HG03378 (cell line): Measurements from ENCODE around the gene TMC3.
"Not testable (repeated sequence)": the region's sequence is repeated elsewhere in the genome, so short reads cannot be mapped to it uniquely, and the experiment has no call there.

Experiments used
- ATAC-seq: cut with Tn5 transposase; IDR thresholded peaks from one replicate; pipeline ENCODE4 v1.9.1; 2021; ENCODE audit warnings: mild to moderate bottlenecking, moderate library complexity; ENCODE audit not compliant: unreplicated experiment

The TMC3 gene

DNA sequence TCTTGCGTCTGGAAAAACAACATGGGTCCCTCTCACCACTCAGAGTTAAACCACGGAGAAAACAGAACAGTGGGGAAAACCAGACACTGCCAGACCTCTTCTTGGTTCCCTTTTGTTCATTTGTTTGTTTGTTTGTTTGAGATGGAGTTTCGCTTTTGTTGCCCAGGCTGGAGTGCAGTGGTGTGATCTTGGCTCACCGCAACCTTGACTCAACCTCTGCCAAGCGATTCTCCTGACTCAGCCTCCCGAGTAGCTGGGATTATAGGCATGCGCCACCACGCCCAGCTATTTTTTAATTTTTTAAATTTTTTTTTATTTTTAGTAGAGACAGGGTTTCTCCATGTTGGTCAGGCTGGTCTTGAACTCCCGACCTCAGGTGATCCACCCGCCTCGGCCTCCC lies 25.3 kb downstream of the TMC3 start:
- not testable (repeated sequence) for ATAC-seq

DNA sequence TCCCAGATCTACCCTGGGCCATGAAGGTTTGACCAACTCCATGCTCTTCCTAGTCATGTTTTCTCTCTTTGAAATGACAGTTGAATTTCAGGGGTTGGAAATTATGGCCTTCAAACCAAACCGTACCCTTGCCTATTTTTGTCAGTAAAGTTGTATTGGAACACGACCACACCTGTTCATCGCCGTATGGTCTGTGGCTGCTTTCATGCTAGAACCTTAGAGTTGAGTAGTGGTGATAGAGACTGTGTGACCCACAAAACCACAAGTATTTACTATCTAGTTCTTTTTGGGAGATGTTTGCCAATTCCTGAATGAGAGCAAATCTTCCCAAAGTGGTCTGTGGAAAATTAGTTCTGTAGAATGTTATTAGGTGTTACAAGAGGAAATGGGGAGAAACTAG lies 26.1 kb downstream of the TMC3 start:
- no peak for ATAC-seq

DNA sequence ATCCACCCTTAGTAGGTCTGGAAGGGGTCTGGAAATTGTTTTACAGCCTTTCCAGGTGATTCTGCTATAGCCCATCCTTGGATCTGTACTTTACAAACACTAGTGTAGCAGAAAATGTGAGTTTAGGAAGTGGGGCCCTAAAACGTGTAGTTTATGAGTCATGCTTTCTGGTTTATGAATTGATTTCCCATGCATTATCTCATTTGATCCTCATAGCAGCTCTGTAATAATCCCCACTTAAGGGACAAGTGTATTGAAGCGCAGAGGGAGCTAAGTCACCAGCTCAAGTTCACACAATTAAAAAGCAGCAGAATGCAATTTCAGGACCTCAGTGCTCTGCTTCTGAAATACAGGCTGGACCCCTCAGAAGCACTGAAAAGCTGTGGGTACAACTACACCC lies 27.4 kb downstream of the TMC3 start:
- no peak for ATAC-seq

DNA sequence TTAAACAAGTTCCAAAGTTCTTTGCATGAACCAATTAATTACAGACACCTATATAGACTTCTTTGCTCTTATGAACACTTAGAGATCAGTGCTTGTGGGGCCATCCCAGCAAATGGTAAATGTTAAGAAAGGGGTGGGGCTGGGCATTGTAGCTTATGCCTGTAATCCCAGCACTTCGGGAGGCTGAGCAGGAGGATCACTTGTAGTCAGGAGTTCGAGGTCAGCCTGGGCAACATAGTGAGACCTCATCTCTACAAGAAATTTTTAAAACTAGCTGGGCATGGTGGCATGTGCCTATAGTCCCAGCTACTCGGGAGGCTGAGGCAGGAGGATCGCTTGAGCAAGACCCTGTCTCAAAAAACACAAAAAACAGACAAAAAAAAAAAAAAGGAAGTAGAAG lies 30.6 kb downstream of the TMC3 start:
- no peak for ATAC-seq

DNA sequence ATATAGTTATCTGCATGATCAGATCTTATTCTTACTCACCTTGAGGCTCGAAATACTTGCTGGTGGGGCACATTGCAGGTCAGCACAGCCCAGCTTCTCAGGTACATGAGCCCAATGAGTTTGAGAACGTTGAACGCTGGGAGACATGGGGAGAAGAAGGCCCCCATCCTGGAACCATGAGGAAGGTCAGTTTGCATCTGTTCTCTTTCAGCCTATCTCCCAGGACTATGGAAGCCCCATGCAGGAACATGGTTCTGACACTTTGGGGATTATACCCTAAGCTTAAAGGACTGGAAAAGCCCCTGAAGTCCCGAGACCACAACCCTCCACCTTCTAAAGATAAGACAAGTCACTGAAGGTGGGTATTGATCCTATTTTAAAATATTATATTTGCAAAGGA lies 32.7 kb downstream of the TMC3 start:
- no peak for ATAC-seq

DNA sequence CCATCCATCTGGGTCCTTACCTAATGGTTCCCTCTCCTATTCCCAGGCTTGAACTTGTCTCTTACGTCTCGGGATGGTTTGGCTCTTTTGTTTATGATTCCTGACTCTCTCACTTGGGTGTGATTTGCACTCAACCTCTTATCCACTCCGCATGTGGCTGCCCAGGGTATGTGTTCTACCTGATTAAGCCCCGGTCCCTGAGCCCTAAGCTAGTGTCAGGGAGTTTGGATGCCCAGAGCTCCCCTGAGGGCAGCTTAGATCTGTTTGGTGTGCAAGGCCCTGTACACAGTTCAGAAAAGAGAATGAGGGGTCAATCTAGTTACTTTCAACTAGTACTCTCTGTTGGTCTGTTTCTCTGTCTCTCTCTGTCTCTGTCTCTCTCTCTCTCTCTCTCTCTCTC lies 34.2 kb downstream of the TMC3 start:
- no peak for ATAC-seq

DNA sequence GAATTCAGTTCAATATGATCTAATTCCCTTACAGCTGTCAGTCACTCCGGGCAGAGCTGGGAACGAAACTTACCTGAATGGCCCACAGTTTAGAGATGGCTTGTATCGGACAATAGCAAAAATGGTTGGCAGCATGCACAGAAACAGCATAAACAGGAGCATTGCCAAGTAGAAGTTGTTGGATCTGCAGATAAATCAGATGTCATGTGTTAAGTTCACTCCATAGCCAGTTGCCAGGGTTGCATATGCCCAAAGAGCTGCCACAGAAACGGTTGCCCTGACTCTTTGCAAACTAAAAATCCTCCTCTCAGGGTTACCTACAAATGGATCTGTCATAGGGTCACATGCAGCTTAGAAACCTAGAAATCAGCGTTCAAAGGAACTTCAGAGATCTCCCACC lies 34.7 kb downstream of the TMC3 start:
- no peak for ATAC-seq

DNA sequence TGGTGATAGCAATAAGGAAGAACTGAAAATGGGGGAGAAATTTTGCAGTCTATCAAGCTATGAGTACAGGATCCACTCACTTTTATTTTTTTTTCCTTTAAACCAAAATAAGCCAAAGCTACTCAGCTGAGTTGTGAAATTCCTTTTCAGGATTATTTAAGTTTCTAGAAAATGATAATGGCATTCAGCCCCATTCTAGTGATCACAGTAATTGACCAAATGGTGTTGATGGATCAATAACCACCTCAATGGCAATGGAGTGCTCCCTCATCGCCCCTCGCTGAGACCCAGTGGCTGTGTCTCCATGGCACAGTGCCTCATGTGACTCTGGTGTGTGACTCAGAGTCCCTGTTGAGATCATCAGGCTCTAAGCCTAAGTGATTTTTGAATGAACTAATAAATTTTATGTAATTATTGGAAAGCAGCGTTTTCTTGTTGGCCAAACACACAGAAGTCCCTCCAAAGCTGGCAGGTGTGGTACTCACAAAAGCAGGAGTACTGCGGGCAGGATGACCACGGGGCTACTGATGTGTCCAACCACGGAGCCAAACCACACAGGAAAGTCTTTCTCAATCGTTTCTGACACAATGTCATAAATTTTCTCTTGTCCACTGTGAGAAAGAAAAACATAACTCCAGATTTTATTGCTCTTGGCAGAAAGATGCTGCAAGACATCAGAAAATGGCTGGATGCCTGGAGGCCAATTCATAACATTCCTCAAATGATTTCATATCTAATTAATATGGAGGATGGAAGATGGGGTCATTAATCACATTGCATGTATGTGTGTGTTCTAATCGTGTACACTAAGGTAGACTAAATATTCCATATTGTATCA lies 35.6 kb downstream of the TMC3 start:
- ATAC-seq: no peak

DNA sequence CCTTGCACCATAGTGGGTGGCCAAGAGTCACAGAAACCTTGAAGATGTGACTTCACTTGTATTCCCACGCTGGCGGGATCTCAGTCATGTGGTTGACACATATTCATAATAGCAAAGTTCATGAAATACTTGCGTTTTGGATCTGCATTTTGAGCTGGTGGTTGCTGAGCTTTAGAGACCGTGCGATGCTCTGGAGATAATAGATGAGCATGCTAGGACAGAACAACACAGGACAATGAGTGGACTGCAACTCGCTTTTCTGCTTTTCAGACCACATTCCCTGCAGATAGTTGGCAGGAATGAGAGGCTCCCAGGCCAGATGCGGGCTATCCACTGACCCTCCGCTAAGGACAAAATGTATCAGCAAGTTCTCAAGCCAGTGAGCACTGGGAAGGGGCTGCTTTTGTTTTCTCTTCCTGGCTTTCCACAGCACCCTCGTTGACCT lies 36.3 kb downstream of the TMC3 start:
- ATAC-seq: no peak

DNA sequence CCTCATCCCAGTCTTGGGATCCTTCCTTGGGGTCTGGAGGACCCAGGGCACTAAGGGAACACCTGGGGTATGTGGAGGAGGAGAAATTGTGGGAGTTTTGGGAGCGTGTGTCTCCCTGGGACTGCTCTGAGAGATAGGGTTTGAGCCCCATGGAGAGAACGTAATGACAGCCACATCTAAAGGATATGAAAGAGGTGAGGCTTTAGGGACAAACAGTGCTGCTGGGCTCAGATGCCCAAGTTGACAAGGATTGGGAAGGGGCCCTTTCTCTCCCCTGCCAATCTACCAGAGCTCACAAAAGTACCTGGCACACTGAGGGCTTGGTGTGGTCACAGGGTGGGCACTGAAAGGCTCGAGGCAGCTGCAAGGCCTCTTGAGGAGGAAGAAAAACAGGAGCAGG lies 36.8 kb downstream of the TMC3 start:
- ATAC-seq: no peak

DNA sequence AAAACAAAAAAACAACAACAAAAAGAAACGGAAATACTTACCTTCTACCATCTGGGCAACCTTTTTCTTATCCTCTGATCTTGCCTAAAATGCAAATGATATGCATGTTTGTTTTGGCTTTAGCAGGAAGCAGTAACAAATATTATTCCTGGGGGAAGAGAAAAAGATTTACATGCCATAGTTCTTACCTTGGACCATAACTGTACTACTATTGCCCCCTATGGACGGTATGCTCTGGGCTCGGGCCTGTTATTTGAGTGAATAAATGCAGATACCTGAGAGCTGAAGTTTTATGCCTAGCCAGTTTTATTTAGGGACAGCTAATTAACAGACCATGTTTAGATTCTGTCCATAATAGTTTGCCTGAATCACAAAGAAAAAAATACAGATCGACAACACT lies 37.4 kb downstream of the TMC3 start:
- ATAC-seq: no peak

DNA sequence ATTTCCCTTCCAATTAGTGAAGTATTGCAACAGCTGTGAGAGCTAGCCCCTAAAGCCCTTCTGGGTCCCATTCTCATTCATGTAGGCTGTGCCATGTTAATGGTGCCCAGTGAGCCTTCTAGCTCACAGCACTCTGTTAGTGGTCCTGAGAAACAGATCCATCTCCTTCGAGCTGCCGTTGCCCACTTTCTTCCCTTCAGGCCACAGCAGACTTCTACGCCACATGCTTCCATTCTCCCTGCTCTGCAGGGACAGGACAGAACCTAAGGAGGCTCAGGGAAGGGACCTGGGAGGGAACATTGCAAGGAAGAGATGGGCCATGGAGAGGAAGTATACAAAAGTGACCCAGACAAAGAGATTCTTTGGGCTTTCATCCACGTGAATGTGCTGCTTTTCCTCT lies 38.4 kb downstream of the TMC3 start:
- ATAC-seq: no peak

DNA sequence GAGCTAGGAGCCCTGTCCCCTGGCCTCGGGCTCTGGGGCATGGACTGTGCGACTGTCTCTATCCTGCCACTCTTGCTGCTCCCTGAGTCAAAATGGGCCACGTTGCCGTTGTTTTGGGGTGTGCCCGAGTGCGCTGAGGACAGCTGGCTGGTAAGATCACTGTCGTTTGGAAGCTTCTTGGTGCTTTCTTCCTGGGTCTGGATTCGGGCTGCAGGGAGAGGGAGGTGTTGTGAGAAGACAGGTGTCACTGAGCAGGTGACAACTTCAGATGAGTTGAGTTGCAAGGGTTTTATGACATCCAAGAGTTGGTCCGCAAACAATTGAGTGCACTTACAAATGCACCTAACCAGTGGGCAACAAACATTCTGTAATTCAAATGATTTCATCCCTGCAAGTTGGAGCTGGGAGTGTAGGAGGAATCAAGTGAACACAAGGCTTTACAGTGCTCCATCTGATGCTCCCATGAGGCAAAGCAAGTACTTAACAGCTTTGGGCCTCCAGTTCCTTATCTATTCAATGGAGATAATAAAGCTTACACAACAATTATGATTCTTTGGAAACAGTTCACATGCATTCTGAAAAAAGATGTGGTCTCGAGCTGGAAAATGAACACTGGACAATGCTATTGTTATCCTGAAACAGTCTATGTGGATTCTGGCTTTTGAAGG lies 39.1 kb downstream of the TMC3 start:
- no peak for ATAC-seq

DNA sequence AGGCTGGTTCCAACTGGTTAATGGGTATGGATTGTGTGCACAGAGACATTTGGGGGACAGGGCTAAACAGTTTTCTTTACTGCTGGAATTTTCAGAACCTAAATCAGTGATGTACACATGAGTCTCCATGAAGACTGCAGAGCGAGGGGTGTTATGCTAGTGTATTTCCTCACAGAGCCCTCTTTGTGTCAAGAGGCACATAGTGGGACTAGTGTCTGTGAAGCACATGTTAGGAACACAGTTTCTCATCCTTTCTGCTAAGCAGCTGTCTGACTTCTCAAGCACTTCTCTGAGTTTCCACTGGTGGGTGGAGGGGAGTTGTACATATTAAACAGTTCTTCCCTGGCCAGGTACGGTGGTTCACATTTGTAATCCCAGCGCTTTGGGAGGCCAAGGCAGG lies 40.6 kb downstream of the TMC3 start:
- ATAC-seq: no peak

DNA sequence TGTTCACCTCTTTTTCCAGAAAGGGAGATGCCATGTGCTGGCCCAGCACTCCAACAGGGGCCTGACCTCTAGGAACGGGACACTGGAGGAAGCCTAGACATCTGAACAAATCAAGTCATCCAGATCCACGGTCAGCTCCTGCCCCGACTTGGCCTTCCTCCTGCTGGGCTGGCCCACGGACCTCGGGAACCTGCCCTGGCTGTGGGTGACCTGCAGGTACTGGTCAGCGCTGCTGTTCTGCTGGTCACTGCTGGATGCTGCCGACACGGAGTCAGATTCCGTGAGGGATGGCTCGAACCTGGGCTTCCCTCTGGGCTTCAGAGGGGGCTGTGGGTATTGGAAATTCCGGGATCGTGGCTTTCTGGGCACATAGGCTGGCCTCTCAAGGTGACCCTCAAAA lies 41.7 kb downstream of the TMC3 start:
- no peak for ATAC-seq

DNA sequence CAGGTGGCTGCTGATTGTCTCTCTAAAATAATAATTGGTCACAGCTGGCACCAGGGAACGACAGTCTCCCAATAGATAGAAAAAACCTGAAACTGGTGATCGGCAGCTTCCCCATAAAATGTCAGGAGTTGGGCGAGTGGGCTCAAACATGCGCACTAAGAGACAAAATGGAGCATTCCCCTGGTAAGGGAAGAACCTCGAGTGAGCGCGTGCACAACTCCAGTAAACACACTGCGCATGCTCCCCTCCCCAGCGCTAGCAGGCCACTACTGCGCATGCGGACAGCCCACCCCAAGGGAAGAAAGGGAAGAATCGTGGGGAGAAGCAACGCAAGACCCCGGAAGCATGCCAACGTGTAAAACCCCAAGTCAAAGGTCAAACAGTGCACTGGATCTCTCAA lies 42.4 kb downstream of the TMC3 start:
- ATAC-seq: no peak

DNA sequence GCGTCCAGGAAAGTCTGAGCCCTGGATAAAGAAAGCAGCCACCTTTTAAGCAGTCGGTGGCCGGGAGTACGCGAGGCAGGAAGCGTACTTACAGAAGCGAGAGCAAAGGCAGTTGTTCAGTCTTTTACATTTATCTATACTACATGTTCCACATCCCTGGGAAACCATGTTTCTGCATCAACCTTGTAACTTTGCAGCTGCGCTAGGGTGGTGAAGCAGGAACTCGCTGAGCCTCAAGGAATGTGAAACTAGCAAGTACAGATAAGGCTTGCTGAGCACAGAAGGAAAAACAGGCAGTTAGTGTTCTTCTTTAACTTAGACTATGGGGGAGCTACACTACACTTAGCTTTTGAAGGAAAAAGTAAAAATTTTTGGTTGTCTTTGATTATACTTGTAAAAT lies 42.9 kb downstream of the TMC3 start:
- not testable (repeated sequence) for ATAC-seq

DNA sequence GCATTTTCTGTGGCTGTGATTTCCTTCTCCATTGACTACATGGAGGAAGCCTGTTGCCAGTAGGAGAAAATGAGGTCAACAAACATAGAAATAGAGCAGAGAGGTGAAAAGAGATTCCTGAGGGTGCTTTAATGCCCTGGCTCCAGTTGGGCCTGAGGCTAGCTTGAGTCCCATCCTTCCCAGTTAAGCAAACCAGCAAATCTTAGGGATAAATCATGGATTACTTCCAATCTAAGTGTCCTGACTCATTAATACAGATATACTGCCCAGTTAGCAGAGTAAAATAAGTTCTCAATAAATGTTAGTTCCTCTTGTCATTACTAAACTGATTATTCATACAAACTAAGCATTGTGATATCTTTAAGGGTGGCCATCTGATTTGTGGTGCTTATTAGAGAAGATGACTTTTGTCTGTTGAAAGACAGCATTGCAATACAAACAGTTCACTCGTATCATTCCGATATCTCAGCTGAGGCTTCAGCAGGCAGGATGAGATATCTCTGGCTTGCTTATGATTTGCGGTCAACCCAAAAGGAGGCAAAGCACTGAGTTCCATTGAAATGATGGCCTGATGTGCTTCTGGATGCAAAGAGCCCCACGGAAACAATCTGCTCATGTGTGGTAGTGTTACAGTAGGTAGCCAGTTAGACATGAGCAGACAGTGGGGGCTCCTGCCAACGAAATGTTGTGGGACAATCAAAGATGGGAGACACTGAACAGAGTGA lies 43.5 kb downstream of the TMC3 start:
- no peak for ATAC-seq

DNA sequence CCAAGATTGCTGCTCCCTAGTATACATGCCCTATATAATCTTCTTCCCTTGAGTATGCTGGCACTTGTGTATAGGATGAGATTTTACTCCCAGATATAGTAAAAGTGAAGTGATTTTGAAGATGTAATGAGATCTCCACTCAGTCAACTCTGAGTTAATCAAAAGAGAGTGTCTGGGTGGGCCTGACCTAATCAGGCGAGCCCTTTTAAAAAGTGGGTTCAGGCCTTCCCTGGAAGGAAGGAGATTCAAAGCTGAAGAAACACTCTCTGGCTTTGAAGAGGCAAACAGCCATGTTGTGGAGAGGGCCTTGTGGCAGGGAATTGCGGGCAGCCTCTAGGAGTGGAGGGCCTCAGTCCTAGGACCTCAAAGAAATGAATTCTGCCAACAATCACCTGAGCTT lies 44.6 kb downstream of the TMC3 start:
- ATAC-seq: no peak

DNA sequence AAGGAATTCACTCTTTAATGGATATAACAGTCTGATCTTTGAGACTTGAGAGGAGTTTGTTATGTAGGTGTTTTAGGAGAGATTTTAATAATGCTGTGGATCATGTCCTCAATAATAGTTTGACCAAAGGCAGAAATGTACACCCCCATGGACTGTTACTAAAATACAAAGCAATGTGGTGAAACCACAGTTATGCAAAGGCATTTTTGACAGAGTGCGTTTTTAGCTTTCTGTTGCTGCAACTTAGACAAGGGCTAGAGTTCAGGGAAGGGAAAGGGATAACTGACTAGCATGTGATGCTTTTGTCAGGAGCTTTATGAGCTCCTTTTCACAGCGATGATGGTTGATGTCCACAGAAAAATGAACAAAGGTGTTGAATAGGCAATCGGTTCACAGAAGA lies 46.5 kb downstream of the TMC3 start:
- no peak for ATAC-seq

DNA sequence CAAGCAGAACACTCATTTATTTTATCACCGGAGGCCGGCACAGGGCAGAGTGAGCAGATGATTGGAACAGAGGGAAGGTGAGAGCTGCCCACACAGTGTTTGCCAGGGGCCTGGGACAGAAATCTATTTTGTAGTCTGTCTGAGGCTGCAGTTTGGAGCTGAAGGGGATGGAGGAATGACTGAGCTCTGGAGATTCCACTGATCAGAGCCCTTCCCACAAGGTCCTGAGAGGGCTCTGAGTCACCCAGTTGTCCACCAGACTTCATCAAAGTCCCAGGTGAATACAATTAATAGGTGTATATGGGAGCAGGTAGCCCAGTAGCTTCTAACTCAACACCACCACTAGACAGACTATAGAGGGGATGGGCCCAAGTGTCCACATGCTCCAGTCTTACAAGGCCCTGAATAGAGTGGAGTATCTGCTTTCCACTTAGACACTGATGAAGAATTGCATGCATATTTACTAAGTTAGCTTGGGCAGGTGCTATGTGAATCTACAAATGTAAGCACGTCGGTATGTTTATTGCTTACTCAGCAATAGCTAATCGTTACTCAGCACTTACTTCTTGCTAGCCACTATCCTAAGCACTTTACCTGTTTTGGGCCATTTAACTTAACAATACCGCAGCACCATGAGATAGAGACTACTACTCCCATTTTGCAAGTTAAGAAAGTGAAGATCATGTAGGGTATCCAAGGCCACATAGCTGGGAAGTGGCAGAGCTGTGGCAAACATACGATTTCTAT lies 47.4 kb downstream of the TMC3 start:
- ATAC-seq: no peak
